Measurements from ENCODE around the gene ATP8B1. TPM values are rescaled to one million over a fixed set of nuclear protein-coding genes. Genes with fewer than 3 reads are reported as not detected.

ATP8B1 gene
- total RNA-seq, 1 donor from 2014 or later: 13.1 TPM

GRCh38 chr18:57767259-57768050 lies 35.7 kb downstream of the ATP8B1 start:
- Histone ChIP-seq H3K4me3 (ENCODE audit: low read depth, low read length) (no peak overlapping the region), H3K27me3 (ENCODE audit: control insufficient read depth, insufficient read depth, low read length) (no peaks in the 10 kb centered on the region), H3K36me3 (ENCODE audit: control insufficient read depth, insufficient read depth, low read length) (no peaks in the 10 kb centered on the region)
- TF ChIP-seq CTCF (IDR thresholded peaks at IDR 0.05; ENCODE audit: insufficient read depth, low read length, poor library complexity, severe bottlenecking): no peak
- DNase-seq (ENCODE audit: low read depth): no peak

GRCh38 chr18:57764995-57765394 lies 38.1 kb downstream of the ATP8B1 start:
- Histone ChIP-seq H3K4me3 (ENCODE audit: low read depth, low read length) (no peak overlapping the region), H3K36me3 (ENCODE audit: control insufficient read depth, insufficient read depth, low read length) (no peaks in the 10 kb centered on the region), H3K27me3 (ENCODE audit: control insufficient read depth, insufficient read depth, low read length) (no peaks in the 10 kb centered on the region)
- TF ChIP-seq CTCF (IDR thresholded peaks at IDR 0.05; ENCODE audit: insufficient read depth, low read length, poor library complexity, severe bottlenecking): no peak
- DNase-seq (ENCODE audit: low read depth): no peak

GRCh38 chr18:57764087-57764486 lies 39.0 kb downstream of the ATP8B1 start:
- Histone ChIP-seq H3K4me3 (ENCODE audit: low read depth, low read length) (no peak overlapping the region), H3K27me3 (ENCODE audit: control insufficient read depth, insufficient read depth, low read length) (no peaks in the 10 kb centered on the region), H3K36me3 (ENCODE audit: control insufficient read depth, insufficient read depth, low read length) (no peaks in the 10 kb centered on the region)
- DNase-seq (ENCODE audit: low read depth): no peak
- TF ChIP-seq CTCF (IDR thresholded peaks at IDR 0.05; ENCODE audit: insufficient read depth, low read length, poor library complexity, severe bottlenecking): no peak

- no peak overlapping the region for H3K4me3 ChIP-seq (ENCODE audit: low read depth, low read length)
- no peak for DNase-seq (ENCODE audit: low read depth)
- no peak for TF ChIP-seq CTCF (IDR thresholded peaks at IDR 0.05; ENCODE audit: insufficient read depth, low read length, poor library complexity, severe bottlenecking)
- no peaks in the 10 kb centered on the region for H3K36me3 ChIP-seq (ENCODE audit: control insufficient read depth, insufficient read depth, low read length)
- H3K27me3 ChIP-seq (ENCODE audit: control insufficient read depth, insufficient read depth, low read length): no peaks in the 10 kb centered on the region
These were observed 40.4 kb downstream of the ATP8B1 start for GRCh38 chr18:57762686-57763085.

- no peak for TF ChIP-seq CTCF (IDR thresholded peaks at IDR 0.05; ENCODE audit: insufficient read depth, low read length, poor library complexity, severe bottlenecking)
- Histone ChIP-seq H3K4me3 (ENCODE audit: low read depth, low read length) (no peak overlapping the region), H3K27me3 (ENCODE audit: control insufficient read depth, insufficient read depth, low read length) (no peaks in the 10 kb centered on the region), H3K36me3 (ENCODE audit: control insufficient read depth, insufficient read depth, low read length) (no peaks in the 10 kb centered on the region)
- DNase-seq (ENCODE audit: low read depth): no peak
These were observed 43.5 kb downstream of the ATP8B1 start for GRCh38 chr18:57759650-57760049.

Measured in kidney epithelial cell (primary cell).